ENCODE measurements around the gene XXYLT1. TPM values are rescaled to one million over a fixed set of nuclear protein-coding genes. Genes with fewer than 3 reads are reported as not detected.

The XXYLT1 gene
- total and polyA plus RNA-seq, 9 of the 15 experiments (the other 6 are each of a cell fraction or from before 2014, with no cell fraction given) = 1.9 to 18.9 (median 15.0) TPM

DNA sequence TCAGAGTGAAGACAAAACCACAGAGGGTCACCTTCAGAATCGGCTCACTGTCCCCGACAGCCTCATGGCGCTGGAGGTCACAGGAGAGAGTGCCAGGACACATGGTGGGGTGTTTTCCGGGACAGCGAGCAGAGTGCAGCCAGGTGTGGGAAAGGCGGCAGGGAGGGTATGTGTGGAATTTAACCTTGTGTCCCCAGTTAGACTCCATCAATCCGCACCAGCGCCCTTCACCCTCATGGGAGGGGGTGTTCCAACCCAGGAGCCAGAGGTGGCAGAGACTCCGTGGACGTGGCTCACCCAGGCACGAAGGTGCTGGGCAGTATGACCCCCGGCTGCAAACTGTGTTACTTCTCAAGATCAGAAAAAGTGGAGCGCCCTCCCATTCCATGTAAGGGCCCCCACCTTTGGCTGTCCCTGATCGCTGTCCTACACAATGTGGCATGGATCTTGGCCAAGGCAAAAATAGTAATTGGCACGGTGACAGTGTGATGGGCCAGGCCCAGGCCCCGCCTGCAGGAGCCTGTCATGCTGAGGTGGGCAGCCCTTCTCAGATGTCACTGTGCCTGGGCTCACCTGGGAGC is 190.3 kb downstream of the XXYLT1 start:
- Histone ChIP-seq H3K9ac (ENCODE audit: insufficient read depth in 1 of 2, low read depth in 2 of 2, low read length in 2 of 2) (peak overlapping the region in 1 of 2 experiments; percentile 45; a peak in 1 of 4 replicates), H3K4me1 (replicated peaks in 1 of 2; ENCODE audit: control insufficient read depth in 2 of 2, insufficient read depth in 2 of 2, low read length in 2 of 2) (peaks cover 0 to 38% of the 10 kb centered on the region in 2 experiments; a peak in 3 of 5 replicates), H3K9me3 (replicated peaks; ENCODE audit: control insufficient read depth, insufficient read depth, low read depth, low read length) (no peaks in the 10 kb centered on the region), H3K36me3 (ENCODE audit: control insufficient read depth, insufficient read depth, low read length) (no peaks in the 10 kb centered on the region), H4K20me1 (replicated peaks; ENCODE audit: control insufficient read depth, insufficient read depth, low read length) (no peaks in the 10 kb centered on the region; the same call in 1 of the 2 replicates), H3K79me2 (ENCODE audit: control insufficient read depth, insufficient read depth, low read length) (no peaks in the 10 kb centered on the region), H2AFZ (ENCODE audit: low read depth, low read length) (no peak overlapping the region), H3K27ac (ENCODE audit: extremely low read depth, low read depth, low read length) (no peak overlapping the region), H3K4me3 (no peak overlapping the region), H3K4me2 (ENCODE audit: insufficient read depth, low read length) (no peak overlapping the region), H3K9me1 (ENCODE audit: control insufficient read depth, insufficient read depth, low read length) (no peaks in the 10 kb centered on the region), H3K27me3 (ENCODE audit: control insufficient read depth in 2 of 2, insufficient read depth in 2 of 2, low read length in 2 of 2) (no peaks in the 10 kb centered on the region)
- in situ Hi-C loops (cut with MboI) = no loop called here
- no TSS peak for BruUV-seq (replicated peaks)
- DNase-seq (ENCODE audit: extremely low read depth in 1 of 4, low spot score in 3 of 4) = no peak
- WGBS (ENCODE audit: insufficient coverage, low coverage, missing lambda C conversion rate) = 71% methylated on average over 13 of the region's 16 CpGs
- FAIRE-seq = no peak
- ChIA-PET CTCF (ENCODE audit: low intra/inter-chr PET ratio) (no interaction called here), POLR2A (no interaction called here)
- intact Hi-C loops (cut with micrococcal nuclease) = no loop called here
- no peak for ATAC-seq
- TF ChIP-seq ZNF134 (CRISPR knock-in tag; conservative IDR thresholded peaks at IDR 0.05) (no peak), POLR2A (conservative IDR thresholded peaks at IDR 0.05) (no peak), KLF10 (CRISPR knock-in tag; IDR thresholded peaks at IDR 0.05) (no peak), ZNF785 (CRISPR knock-in tag; IDR thresholded peaks at IDR 0.05) (no peak), TSC22D4 (tag; IDR thresholded peaks at IDR 0.05) (no peak), ARHGAP35 (IDR thresholded peaks at IDR 0.05; ENCODE audit: partially characterized antibody) (no peak), RBM14 (IDR thresholded peaks at IDR 0.05; ENCODE audit: borderline replicate concordance, insufficient read depth, low read depth, low read length) (no peak), AFF4 (CRISPR knock-in tag; IDR thresholded peaks at IDR 0.05) (no peak), ZSCAN32 (CRISPR knock-in tag; IDR thresholded peaks at IDR 0.05) (no peak), MAFG (tag; conservative IDR thresholded peaks at IDR 0.05) (no peak)
- TF ChIP-seq, protein P1, sequence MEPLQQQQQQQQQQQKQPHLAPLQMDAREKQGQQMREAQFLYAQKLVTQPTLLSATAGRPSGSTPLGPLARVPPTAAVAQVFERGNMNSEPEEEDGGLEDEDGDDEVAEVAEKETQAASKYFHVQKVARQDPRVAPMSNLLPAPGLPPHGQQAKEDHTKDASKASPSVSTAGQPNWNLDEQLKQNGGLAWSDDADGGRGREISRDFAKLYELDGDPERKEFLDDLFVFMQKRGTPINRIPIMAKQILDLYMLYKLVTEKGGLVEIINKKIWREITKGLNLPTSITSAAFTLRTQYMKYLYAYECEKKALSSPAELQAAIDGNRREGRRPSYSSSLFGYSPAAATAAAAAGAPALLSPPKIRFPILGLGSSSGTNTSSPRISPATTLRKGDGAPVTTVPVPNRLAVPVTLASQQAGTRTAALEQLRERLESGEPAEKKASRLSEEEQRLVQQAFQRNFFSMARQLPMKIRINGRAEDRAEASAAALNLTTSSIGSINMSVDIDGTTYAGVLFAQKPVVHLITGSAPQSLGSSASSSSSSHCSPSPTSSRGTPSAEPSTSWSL (CRISPR knock-in tag; IDR thresholded peaks at IDR 0.05; ENCODE audit: borderline replicate concordance) = no peak
- TF ChIP-seq, protein P2, sequence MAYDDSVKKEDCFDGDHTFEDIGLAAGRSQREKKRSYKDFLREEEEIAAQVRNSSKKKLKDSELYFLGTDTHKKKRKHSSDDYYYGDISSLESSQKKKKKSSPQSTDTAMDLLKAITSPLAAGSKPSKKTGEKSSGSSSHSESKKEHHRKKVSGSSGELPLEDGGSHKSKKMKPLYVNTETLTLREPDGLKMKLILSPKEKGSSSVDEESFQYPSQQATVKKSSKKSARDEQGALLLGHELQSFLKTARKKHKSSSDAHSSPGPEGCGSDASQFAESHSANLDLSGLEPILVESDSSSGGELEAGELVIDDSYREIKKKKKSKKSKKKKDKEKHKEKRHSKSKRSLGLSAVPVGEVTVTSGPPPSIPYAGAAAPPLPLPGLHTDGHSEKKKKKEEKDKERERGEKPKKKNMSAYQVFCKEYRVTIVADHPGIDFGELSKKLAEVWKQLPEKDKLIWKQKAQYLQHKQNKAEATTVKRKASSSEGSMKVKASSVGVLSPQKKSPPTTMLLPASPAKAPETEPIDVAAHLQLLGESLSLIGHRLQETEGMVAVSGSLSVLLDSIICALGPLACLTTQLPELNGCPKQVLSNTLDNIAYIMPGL (CRISPR knock-in tag; IDR thresholded peaks at IDR 0.05) = no peak

All from K562 (cell line).